ENCODE data around the gene MAGEB4. TPM values are rescaled to one million over a fixed set of nuclear protein-coding genes. Genes with fewer than 3 reads are reported as not detected.
"Not testable (repeated sequence)": the region's sequence is repeated elsewhere in the genome, so short reads cannot be mapped to it uniquely, and the experiment has no call there.

Gene MAGEB4
- total RNA-seq, result not detected

DNA sequence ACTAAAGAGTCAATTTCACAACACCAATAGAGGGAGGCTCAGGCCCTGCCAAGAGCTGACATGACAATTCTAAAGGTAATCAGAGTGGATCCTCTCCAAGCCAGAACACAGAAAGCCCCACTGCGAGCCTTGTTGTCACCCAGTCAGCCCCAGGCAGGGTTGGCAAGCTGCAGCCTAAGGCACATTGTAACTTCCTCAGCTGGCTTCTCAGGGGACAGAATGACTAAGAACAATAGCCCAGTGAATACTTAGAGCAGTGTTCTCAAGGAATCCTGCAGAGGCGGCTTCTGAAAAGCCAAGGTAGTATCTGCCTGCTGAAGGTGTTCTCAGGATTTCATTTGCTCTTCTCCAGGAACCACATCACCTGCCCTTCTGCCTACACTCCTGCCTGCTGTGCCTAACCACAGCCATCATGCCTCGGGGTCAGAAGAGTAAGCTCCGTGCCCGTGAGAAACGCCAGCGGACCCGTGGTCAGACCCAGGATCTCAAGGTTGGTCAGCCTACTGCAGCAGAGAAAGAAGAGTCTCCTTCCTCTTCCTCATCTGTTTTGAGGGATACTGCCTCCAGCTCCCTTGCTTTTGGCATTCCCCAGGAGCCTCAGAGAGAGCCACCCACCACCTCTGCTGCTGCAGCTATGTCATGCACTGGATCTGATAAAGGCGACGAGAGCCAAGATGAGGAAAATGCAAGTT is at the start of gene MAGEB4:
Gene MAGEB4, plus strand, starts transcription at position 277 of the 692 bp plus-strand sequence. Its CDS starts 136 bp downstream, at position 413.
- no peak for DNase-seq (ENCODE audit: low spot score in 2 of 2)
- Histone ChIP-seq H3K4me3 (no peak within 1 kb of the TSS), H3K27ac (no peak within 1 kb of the TSS), H3K36me3 (no peaks in the 10 kb centered on the region), H3K9me3 (no peaks in the 10 kb centered on the region), H3K4me1 (no peaks in the 10 kb centered on the region), H3K27me3 (no peaks in the 10 kb centered on the region)
- 73% methylated on average over 10 of the region's 10 CpGs for WGBS
- TF ChIP-seq EP300 (IDR thresholded peaks at IDR 0.05), result no peak
- no peak for TF ChIP-seq CTCF (IDR thresholded peaks at IDR 0.05)
- TF ChIP-seq POLR2AphosphoS5 (IDR thresholded peaks at IDR 0.05), result no peak
- no peak for TF ChIP-seq POLR2A (IDR thresholded peaks at IDR 0.05)

DNA sequence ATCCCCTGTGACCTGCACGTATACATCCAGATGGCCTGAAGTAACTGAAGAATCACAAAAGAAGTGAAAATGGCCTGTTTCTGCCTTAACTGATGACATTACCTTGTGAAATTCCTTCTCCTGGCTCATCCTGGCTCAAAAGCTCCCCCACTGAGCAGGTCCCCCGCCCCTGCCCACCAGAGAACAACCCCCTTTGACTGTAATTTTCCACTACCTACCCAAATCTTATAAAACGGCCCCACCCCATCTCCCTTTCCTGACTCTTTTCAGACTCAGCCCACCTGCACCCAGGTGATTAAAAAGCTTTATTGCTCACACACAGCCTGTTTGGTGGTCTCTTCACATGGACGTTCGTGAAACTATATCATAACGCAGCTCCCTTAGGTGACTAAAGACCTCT is 47.9 kb upstream of the MAGEB4 start:
- 65% methylated on average over 6 of the region's 6 CpGs for WGBS
- DNase-seq (ENCODE audit: low spot score in 2 of 2); H3K9me3 ChIP-seq: not testable (repeated sequence)

DNA sequence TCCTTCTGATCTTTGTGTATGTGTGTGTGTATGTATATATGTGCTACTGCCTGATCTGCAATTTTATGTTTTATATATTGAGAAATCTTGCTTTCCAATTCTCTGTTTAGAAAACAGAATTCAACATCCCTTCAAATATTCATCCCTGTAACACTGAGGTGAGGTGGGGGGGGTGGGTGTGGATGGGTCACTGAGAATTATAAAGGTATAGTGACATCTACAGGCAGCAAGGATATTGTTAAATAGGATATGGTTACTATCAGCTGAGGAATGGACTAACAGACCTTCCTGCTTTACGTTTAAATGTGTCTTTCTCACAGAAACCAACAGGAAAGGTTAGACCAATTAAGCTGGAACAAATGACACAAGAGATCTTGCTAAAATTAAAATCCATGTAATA is 45.5 kb upstream of the MAGEB4 start:
- Histone ChIP-seq H3K4me3 (no peak overlapping the region), H3K36me3 (no peaks in the 10 kb centered on the region), H3K27ac (no peak overlapping the region), H3K4me1 (no peaks in the 10 kb centered on the region), H3K9me3 (no peaks in the 10 kb centered on the region), H3K27me3 (no peaks in the 10 kb centered on the region)
- TF ChIP-seq POLR2AphosphoS5 (IDR thresholded peaks at IDR 0.05) (no peak), CTCF (IDR thresholded peaks at IDR 0.05) (no peak), POLR2A (IDR thresholded peaks at IDR 0.05) (no peak), EP300 (IDR thresholded peaks at IDR 0.05) (no peak)
- no peak for DNase-seq (ENCODE audit: low spot score in 2 of 2)
- 18% methylated on average over 1 of the region's 1 CpG for WGBS

More for the DNA sequence above, 47.9 kb upstream of the MAGEB4 start:
- not testable (repeated sequence) for H3K27ac ChIP-seq, H3K27me3 ChIP-seq, H3K36me3 ChIP-seq, H3K4me1 ChIP-seq, H3K4me3 ChIP-seq

- Histone ChIP-seq H3K4me1 (no peaks in the 10 kb centered on the region), H3K27ac (no peak overlapping the region), H3K4me3 (no peak overlapping the region), H3K27me3 (no peaks in the 10 kb centered on the region), H3K36me3 (no peaks in the 10 kb centered on the region), H3K9me3 (no peaks in the 10 kb centered on the region)
- 86% methylated on average over 2 of the region's 2 CpGs for WGBS
- TF ChIP-seq EP300 (IDR thresholded peaks at IDR 0.05) (no peak), POLR2AphosphoS5 (IDR thresholded peaks at IDR 0.05) (no peak), POLR2A (IDR thresholded peaks at IDR 0.05) (no peak), CTCF (IDR thresholded peaks at IDR 0.05) (no peak)
- no peak for DNase-seq (ENCODE audit: low spot score in 2 of 2)
Observed at GRCh38 chrX:30212172-30212571, 29.6 kb upstream of the MAGEB4 start.

DNA sequence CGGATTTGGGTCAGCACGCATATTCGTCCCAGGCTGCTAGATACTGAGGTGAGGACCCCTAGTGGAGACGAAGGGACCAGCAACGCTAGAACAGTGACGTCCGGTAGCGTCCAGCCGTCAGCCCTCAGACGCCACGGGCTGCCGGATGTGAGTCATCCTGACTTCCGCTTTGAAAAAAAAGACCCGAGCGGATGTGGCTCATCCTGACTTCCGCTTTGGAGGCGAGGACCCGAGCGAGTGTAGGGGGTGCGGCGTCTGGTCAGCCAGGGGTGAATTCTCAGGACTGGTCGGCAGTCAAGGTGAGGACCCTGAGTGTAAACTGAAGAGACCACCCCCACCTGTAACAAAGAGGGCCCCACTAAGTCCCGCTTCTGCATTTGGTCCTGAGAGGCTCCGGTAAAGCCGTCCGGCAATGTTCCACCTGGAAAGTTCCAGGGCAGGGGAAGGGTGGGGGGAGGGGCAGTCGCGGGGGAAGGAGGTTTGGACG is 26.4 kb upstream of the MAGEB4 start, which contains the start of gene MAGEB2:
Gene MAGEB2, plus strand, starts transcription at position 207 of the 487 bp plus-strand sequence. CDS start 3,018 bp downstream, outside the sequence.
- Histone ChIP-seq H3K27me3 (no peaks in the 10 kb centered on the region), H3K36me3 (no peaks in the 10 kb centered on the region), H3K4me3 (no peak within 1 kb of the TSS), H3K27ac (no peak within 1 kb of the TSS), H3K9me3 (no peaks in the 10 kb centered on the region), H3K4me1 (no peaks in the 10 kb centered on the region)
- 93% methylated on average over 27 of the region's 29 CpGs for WGBS
- DNase-seq (ENCODE audit: low spot score in 2 of 2), result no peak
- TF ChIP-seq POLR2AphosphoS5 (IDR thresholded peaks at IDR 0.05), result no peak
- no peak for TF ChIP-seq EP300 (IDR thresholded peaks at IDR 0.05)
- TF ChIP-seq POLR2A (IDR thresholded peaks at IDR 0.05), result no peak
- no peak for TF ChIP-seq CTCF (IDR thresholded peaks at IDR 0.05)

Measured in suprapubic skin (tissue), 4 donors.